Mesothelial cell of epicardium (in vitro differentiated cells): ENCODE data around the gene ADAMTS12. TPM values are rescaled to one million over a fixed set of nuclear protein-coding genes. Genes with fewer than 3 reads are reported as not detected.

ENCODE experiments used
- DNase-seq, 2 experiments: peaks; one replicate each; pipeline ENCODE4 v3.0.0; 2021; ENCODE audit warnings: low spot score in 2 of 2; ENCODE audit not compliant: unreplicated experiment in 2 of 2
- H3K27ac Mint-ChIP-seq: 2 replicates; pipeline ENCODE4 v1.8.0; 2021; ENCODE audit warnings: mixed read lengths
- H3K27me3 Mint-ChIP-seq: 2 replicates; pipeline ENCODE4 v1.8.0; 2021; ENCODE audit warnings: low read depth, mixed read lengths
- H3K36me3 Mint-ChIP-seq: 2 replicates; pipeline ENCODE4 v1.8.0; 2021; ENCODE audit warnings: mixed read lengths
- H3K4me1 Mint-ChIP-seq: 2 replicates; pipeline ENCODE4 v1.8.0; 2021; ENCODE audit warnings: mixed read lengths
- H3K4me3 Mint-ChIP-seq: 2 replicates; pipeline ENCODE4 v1.8.0; 2021; ENCODE audit warnings: mild to moderate bottlenecking, moderate library complexity, mixed read lengths
- H3K9me3 Mint-ChIP-seq: 2 replicates; pipeline ENCODE4 v1.8.0; 2021; ENCODE audit warnings: mixed read lengths
- CTCF ChIP-seq: fragments of 200-600 bp; sonication (generic); IDR thresholded peaks from one replicate; pipeline ENCODE4 v1.5.0; 2021; ENCODE audit warnings: antibody characterized with exemption; ENCODE audit not compliant: unreplicated experiment
- total RNA-seq: library from RNA; stranded (reverse); gene quantifications from 3 replicates; pipeline ENCODE4 v1.2.1, GENCODE V29; 2021

The ADAMTS12 gene
- total RNA-seq, 1 donor from 2014 or later = 14.0 TPM

- Mint-ChIP-seq H3K27me3 (no peaks in the 10 kb centered on the region), H3K4me1 (peaks cover 9% of the 10 kb centered on the region), H3K36me3 (no peaks in the 10 kb centered on the region), H3K27ac (no peak overlapping the region), H3K9me3 (no peaks in the 10 kb centered on the region), H3K4me3 (no peak overlapping the region)
- no peak for TF ChIP-seq CTCF
- no peak for DNase-seq
Observed at GRCh38 chr5:33614039-33614438, 277.8 kb downstream of the ADAMTS12 start.

GRCh38 chr5:33612386-33612785 is 279.4 kb downstream of the ADAMTS12 start:
- no peaks in the 10 kb centered on the region for H3K36me3 Mint-ChIP-seq
- H3K27me3 Mint-ChIP-seq = no peaks in the 10 kb centered on the region
- no peaks in the 10 kb centered on the region for H3K9me3 Mint-ChIP-seq
- H3K27ac Mint-ChIP-seq = no peak overlapping the region
- DNase-seq = no peak
- no peak for TF ChIP-seq CTCF
- H3K4me1 Mint-ChIP-seq = peaks cover 16% of the 10 kb centered on the region
- H3K4me3 Mint-ChIP-seq = no peak overlapping the region

GRCh38 chr5:33611877-33612276 is 279.9 kb downstream of the ADAMTS12 start:
- Mint-ChIP-seq H3K27ac (no peak overlapping the region), H3K4me3 (no peak overlapping the region), H3K9me3 (no peaks in the 10 kb centered on the region), H3K4me1 (peaks cover 16% of the 10 kb centered on the region), H3K27me3 (no peaks in the 10 kb centered on the region), H3K36me3 (no peaks in the 10 kb centered on the region)
- DNase-seq = no peak
- TF ChIP-seq CTCF = no peak

GRCh38 chr5:33608344-33609041 is 283.3 kb downstream of the ADAMTS12 start:
- H3K9me3 Mint-ChIP-seq = no peaks in the 10 kb centered on the region
- no peaks in the 10 kb centered on the region for H3K27me3 Mint-ChIP-seq
- no peak overlapping the region for H3K4me3 Mint-ChIP-seq
- H3K4me1 Mint-ChIP-seq = peaks cover 19% of the 10 kb centered on the region
- no peak for TF ChIP-seq CTCF
- no peaks in the 10 kb centered on the region for H3K36me3 Mint-ChIP-seq
- peak overlapping the region; percentile 25 for H3K27ac Mint-ChIP-seq
- DNase-seq = no peak

GRCh38 chr5:33604503-33604902 is 287.3 kb downstream of the ADAMTS12 start:
- Mint-ChIP-seq H3K27ac (peak overlapping the region; percentile 54), H3K4me1 (peaks cover 44% of the 10 kb centered on the region), H3K9me3 (no peaks in the 10 kb centered on the region), H3K27me3 (no peaks in the 10 kb centered on the region), H3K36me3 (no peaks in the 10 kb centered on the region), H3K4me3 (no peak overlapping the region)
- TF ChIP-seq CTCF = no peak
- DNase-seq = no peak

- Mint-ChIP-seq H3K9me3 (no peaks in the 10 kb centered on the region), H3K36me3 (no peaks in the 10 kb centered on the region), H3K27me3 (no peaks in the 10 kb centered on the region), H3K27ac (peak overlapping the region; percentile 94), H3K4me3 (no peak overlapping the region), H3K4me1 (peaks cover 42% of the 10 kb centered on the region)
- TF ChIP-seq CTCF = no peak
- DNase-seq = no peak
Observed at GRCh38 chr5:33601881-33602280, 289.9 kb downstream of the ADAMTS12 start.
